ENCODE measurements around the gene DHPS. TPM values are rescaled to one million over a fixed set of nuclear protein-coding genes. Genes with fewer than 3 reads are reported as not detected.

The DHPS gene
- total and polyA plus RNA-seq, 2 experiments from 2014 or later, result 80.0 to 113 TPM

DNA sequence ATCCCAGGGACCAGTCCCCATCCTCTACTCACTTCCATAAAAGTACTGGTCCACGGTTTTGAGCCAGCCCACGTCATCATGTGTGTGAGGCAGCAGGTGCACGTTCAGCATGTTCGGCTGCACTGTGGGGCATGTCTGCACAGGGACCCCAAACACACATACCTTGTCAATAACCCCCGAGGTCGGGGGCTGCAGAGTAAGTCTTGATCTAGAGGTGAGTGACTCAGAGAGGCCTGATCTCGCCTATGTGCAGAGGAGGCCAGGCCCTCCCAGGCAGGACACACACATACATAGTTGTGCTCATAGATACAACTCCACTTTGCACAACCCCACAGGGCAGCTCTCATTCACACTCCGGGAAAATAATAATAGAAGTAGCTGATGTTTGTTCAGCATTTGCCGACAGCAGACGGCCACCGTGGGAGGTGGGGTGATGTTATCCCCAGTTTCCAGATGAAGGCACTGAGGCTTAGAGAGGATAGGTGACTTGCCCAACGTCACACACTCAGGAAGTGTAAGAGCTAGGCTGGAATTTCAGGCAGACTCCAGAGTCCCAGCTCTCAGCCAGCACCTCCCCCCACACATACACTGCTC is 15.9 kb downstream of the DHPS start:
- H3K27ac ChIP-seq, result no peak overlapping the region
- no peak for DNase-seq (ENCODE audit: low read depth in 1 of 2, low spot score in 1 of 2)
- H3K36me3 ChIP-seq, result peaks cover 11% of the 10 kb centered on the region
- H3K9me3 ChIP-seq (ENCODE audit: low read depth), result no peaks in the 10 kb centered on the region
- peak overlapping the region; percentile 71 for H3K4me3 ChIP-seq
- TF ChIP-seq, protein P1, sequence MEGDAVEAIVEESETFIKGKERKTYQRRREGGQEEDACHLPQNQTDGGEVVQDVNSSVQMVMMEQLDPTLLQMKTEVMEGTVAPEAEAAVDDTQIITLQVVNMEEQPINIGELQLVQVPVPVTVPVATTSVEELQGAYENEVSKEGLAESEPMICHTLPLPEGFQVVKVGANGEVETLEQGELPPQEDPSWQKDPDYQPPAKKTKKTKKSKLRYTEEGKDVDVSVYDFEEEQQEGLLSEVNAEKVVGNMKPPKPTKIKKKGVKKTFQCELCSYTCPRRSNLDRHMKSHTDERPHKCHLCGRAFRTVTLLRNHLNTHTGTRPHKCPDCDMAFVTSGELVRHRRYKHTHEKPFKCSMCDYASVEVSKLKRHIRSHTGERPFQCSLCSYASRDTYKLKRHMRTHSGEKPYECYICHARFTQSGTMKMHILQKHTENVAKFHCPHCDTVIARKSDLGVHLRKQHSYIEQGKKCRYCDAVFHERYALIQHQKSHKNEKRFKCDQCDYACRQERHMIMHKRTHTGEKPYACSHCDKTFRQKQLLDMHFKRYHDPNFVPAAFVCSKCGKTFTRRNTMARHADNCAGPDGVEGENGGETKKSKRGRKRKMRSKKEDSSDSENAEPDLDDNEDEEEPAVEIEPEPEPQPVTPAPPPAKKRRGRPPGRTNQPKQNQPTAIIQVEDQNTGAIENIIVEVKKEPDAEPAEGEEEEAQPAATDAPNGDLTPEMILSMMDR (IDR thresholded peaks at IDR 0.05; ENCODE audit: low read depth, low read length), result no peak
- H3K27me3 ChIP-seq, result no peaks in the 10 kb centered on the region
- H3K4me1 ChIP-seq (ENCODE audit: low read depth), result peaks cover 19% of the 10 kb centered on the region

DNA sequence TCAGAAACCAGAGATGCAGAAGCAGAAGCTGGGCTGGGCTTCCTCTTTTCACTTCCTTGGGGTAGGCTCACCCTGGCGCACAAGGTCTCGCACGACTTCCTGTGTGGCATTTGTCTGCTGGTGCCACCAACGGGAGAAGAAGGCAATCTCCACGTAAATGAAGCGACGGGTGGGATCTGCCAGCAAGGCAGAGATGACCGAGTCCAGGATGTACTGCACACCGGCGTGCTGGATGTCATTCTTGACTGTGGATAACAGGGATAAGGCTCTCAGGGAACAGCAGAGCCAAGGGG is 16.5 kb downstream of the DHPS start:
- TF ChIP-seq, protein P1 (IDR thresholded peaks at IDR 0.05; ENCODE audit: low read depth, low read length), result no peak
- Histone ChIP-seq H3K4me1 (ENCODE audit: low read depth) (peaks cover 14% of the 10 kb centered on the region), H3K36me3 (peaks cover 11% of the 10 kb centered on the region), H3K27ac (no peak overlapping the region), H3K9me3 (ENCODE audit: low read depth) (no peaks in the 10 kb centered on the region), H3K4me3 (no peak overlapping the region), H3K27me3 (no peaks in the 10 kb centered on the region)
- no peak for DNase-seq (ENCODE audit: low read depth in 1 of 2, low spot score in 1 of 2)

DNA sequence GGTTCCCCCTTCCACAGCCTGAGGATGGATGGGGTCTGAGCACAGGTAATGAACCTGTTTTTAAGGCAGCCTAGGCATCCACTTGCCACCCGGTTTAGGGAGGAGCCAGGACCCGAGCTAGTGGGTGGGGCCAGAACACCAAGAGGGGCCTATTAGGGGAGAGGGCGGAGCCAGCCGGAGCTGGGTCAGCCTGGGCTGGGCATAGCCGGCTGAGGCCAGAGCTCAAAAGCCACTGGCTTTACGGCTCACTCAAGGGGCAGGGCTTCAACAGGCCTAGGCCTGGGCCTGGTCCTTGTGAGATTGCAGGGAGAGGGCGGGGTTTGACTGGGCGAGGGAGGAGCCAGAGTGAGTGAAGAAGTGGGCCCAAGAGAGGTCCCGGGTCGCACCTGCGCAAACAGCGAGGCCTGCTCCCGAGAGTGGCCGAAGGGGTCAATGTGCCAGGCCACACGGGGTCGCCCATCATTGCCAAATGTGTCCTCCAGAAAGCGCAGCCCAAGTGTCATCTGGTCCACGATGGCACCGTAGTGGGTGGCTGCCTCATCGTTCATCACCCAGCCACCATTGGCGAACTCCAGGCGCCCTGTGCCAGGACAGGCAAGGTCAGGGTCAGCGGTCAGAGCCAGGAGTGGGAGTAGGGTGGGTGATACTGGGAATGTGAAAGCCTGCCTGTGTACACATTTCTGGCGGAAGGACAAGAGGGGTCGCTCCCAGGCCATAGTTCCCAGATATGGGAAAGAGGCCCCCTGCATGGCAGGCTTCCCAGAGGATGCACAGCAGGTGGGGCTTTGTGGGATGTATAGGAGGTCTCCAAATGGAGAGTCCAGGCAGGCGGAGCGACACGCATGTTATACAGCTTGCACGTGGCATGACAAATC is 17.0 kb downstream of the DHPS start:
- H3K4me3 ChIP-seq, result no peak overlapping the region
- no peak overlapping the region for H3K27ac ChIP-seq
- H3K4me1 ChIP-seq (ENCODE audit: low read depth), result peaks cover 12% of the 10 kb centered on the region
- H3K36me3 ChIP-seq, result peaks cover 11% of the 10 kb centered on the region
- no peaks in the 10 kb centered on the region for H3K27me3 ChIP-seq
- no peaks in the 10 kb centered on the region for H3K9me3 ChIP-seq (ENCODE audit: low read depth)
- peak in 1 of 2 donors; percentile 52 for DNase-seq (ENCODE audit: low read depth in 1 of 2, low spot score in 1 of 2)
- TF ChIP-seq, protein P1 (IDR thresholded peaks at IDR 0.05; ENCODE audit: low read depth, low read length), result no peak

DNA sequence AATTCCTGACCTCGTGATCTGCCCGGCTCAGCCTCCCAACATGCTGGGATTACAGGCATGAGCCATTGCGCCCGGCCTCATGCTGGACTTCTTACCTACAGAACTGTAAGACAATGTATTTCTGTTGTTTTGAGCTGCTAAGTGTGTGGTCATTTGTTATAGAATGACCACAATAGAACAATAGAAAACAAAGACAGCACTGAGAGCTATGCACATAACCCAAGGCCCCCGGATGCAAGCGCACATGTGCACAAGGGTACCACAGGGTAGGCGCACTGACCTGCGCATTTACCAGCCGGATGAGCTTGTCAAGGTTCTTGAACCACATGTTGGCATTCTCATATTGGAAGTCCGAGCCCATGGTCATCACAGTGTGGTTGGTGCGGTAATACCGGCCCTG is 20.7 kb downstream of the DHPS start:
- Histone ChIP-seq H3K27ac (no peak overlapping the region), H3K36me3 (peaks cover 11% of the 10 kb centered on the region), H3K27me3 (no peaks in the 10 kb centered on the region), H3K9me3 (ENCODE audit: low read depth) (no peaks in the 10 kb centered on the region), H3K4me1 (ENCODE audit: low read depth) (no peaks in the 10 kb centered on the region), H3K4me3 (no peak overlapping the region)
- TF ChIP-seq, protein P1 (IDR thresholded peaks at IDR 0.05; ENCODE audit: low read depth, low read length), result no peak
- DNase-seq (ENCODE audit: low read depth in 1 of 2, low spot score in 1 of 2), result no peak

DNA sequence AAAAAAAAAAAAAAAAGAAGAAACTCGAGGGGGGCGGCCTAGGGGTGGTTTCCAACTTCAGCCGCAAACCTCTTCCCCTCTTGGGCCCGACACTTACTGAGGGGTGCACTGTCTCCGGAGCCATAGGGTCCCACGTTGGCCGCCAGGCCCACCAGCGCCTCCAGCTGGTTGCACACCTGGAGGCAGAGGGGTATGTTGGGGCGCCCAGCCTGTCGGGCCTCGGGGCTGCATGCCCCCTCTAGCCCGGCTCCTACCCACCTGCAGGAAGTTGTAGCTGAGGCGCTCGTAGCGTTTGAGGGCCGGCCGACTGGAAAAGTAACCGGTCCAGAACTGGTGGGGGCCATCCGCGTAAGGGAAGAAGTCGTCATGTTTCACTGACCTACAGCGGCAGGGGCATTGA is 23.7 kb downstream of the DHPS start:
- Histone ChIP-seq H3K4me1 (ENCODE audit: low read depth) (no peaks in the 10 kb centered on the region), H3K36me3 (peaks cover 7% of the 10 kb centered on the region), H3K4me3 (no peak overlapping the region), H3K9me3 (ENCODE audit: low read depth) (no peaks in the 10 kb centered on the region), H3K27me3 (no peaks in the 10 kb centered on the region), H3K27ac (no peak overlapping the region)
- TF ChIP-seq, protein P1 (IDR thresholded peaks at IDR 0.05; ENCODE audit: low read depth, low read length), result no peak
- no peak for DNase-seq (ENCODE audit: low read depth in 1 of 2, low spot score in 1 of 2)

Data from cardiac muscle cell (in vitro differentiated cells and primary cell).